AG09319 (cell line): ENCODE measurements around the gene TMEM45A.
A peak's percentile ranks its signal among the peaks of the same experiment; 100 is the strongest.

Experiments used
- DNase-seq: peaks from one replicate; pipeline ENCODE4 v3.0.0-alpha.2; 2010; ENCODE audit warnings: low read depth; ENCODE audit errors: extremely low read depth
- CTCF ChIP-seq: IDR thresholded peaks from 2 replicates; pipeline ENCODE4 v1.5.1; 2011; ENCODE audit warnings: low read depth, mild to moderate bottlenecking, inconsistent platforms, low read length, moderate library complexity

TMEM45A gene

DNA sequence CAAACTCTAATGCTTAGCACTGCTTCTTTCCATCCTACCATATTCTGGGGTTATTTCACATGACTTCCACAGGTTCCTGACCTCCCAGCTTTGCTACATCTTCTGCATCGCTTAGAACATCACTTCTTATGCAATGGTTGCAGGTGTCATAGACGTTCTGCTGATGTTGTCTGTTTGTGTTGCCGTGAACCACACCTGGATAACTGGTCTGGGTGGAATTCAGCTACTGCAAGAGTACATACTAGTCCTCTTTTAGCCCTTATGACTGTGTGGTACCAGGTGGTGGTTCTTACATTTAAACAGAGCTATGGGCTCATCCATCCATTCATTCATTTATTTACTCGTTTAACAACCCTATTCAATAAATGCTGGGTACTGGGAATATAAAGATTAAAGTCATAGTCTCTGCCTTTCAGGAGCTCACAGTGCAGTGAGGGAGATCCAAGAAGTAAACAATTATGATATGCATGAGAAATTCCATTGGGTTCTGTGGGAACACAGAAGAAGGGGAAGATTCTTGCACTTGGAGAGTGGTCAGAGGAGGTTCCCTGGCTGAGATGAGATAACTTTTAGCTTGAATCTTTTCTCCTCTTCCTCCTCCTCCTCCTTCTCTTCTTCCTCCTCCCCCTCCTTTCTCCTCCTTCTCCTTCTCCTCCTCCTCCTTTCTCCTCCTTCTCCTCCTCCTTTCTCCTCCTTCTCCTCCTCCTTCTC, 30.8 kb downstream of the TMEM45A start:
- no peak for TF ChIP-seq CTCF
- no peak for DNase-seq

DNA sequence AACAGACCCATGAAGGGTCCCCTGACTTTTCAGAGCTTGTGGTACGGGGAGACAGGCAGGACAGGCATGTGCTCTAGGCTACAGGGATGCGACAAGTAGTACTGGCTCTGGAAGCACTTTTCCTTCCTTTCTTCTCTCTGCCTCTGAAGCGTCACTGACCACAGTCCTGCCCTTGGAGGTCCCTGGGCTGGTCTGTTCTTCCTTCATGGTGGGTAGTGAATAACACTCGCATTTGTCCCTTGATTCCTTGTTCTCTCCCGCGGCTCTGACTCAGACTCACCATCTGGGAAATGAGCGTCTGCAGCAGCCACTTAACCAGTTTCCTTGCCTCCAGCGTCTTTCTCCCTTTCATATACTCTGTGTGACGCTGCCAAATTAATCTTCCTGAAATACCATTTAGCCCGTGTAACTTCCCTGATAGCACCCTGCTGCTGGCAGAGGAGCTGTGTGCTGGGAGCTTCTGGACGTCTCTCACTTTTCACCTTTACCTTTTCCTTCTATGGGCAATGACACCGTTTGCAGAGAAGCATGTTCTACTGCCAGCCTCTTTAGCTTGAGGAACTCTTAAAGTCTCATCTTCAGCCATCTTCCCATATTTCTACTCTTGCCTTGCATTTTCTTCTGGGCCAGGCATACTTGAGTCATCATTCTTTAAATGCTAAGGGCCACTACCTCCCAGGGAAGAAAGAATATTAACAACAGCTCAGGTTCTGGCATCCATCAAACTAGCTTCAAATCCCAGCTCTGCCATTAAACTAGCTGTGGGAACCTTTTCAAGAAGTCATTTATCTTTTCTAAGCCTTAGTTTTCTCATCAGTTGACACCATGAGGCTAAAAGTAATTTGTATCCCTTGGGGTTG, 33.6 kb downstream of the TMEM45A start:
- no peak for DNase-seq
- no peak for TF ChIP-seq CTCF

- DNase-seq = no peak
- TF ChIP-seq CTCF = no peak
Observed at GRCh38 chr3:100526613-100527346, 34.4 kb downstream of the TMEM45A start.

DNA sequence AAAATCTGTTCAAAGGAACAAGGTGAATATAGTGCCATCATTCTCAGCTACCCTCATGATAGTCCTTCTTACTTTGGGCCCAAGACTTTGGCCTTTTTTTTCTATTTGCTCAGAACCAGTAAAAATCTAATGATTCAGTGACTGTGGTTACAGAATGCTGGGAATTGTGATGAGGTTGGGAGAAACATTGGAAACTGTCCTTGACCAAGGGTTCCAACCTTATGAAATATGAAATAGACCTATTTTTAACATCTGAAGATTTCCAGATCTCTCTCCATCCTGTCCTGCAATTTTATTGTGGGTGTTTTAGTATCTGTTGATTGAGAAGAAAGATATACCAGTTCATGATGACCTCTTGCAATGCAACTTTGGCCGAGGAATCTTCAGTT, 34.9 kb downstream of the TMEM45A start:
- TF ChIP-seq CTCF = no peak
- DNase-seq = no peak

GRCh38 chr3:100531093-100531492, 38.7 kb downstream of the TMEM45A start:
- DNase-seq = no peak
- TF ChIP-seq CTCF = no peak

- no peak for DNase-seq
- TF ChIP-seq CTCF = no peak
Observed at GRCh38 chr3:100532411-100532810, 40.0 kb downstream of the TMEM45A start.

GRCh38 chr3:100533176-100533575, 40.8 kb downstream of the TMEM45A start:
- no peak for TF ChIP-seq CTCF
- DNase-seq = peak; percentile 56
